ENCODE measurements around the gene SH3BP2.

Gene SH3BP2

GRCh38 chr4:2820216-2820982 lies 27.5 kb downstream of the SH3BP2 start:
- no peak for DNase-seq

GRCh38 chr4:2822461-2823300 lies 29.8 kb downstream of the SH3BP2 start:
- no peak for DNase-seq

- no peak for DNase-seq
Observed at GRCh38 chr4:2823301-2823670, 30.4 kb downstream of the SH3BP2 start.

- DNase-seq: no peak
Observed at GRCh38 chr4:2823671-2824328, 30.9 kb downstream of the SH3BP2 start.

- DNase-seq: no peak
Observed at GRCh38 chr4:2824329-2824835, 31.5 kb downstream of the SH3BP2 start.

- DNase-seq: no peak
Observed at GRCh38 chr4:2824836-2825381, 32.0 kb downstream of the SH3BP2 start.

- DNase-seq: no peak
Observed at GRCh38 chr4:2825740-2826139, 32.9 kb downstream of the SH3BP2 start.

- DNase-seq: no peak
Observed at GRCh38 chr4:2827071-2827873, 34.4 kb downstream of the SH3BP2 start.

- no peak for DNase-seq
Observed at GRCh38 chr4:2827874-2828751, 35.2 kb downstream of the SH3BP2 start.

GRCh38 chr4:2828758-2829181 lies 35.9 kb downstream of the SH3BP2 start:
- DNase-seq: no peak

GRCh38 chr4:2829321-2829932 lies 36.5 kb downstream of the SH3BP2 start:
- DNase-seq: no peak

- no peak for DNase-seq
Observed at GRCh38 chr4:2829933-2830451, 37.1 kb downstream of the SH3BP2 start.

GRCh38 chr4:2830632-2831610 lies 38.0 kb downstream of the SH3BP2 start:
- no peak for DNase-seq

GRCh38 chr4:2831611-2832308 lies 38.9 kb downstream of the SH3BP2 start:
- no peak for DNase-seq

- no peak for DNase-seq
Observed at GRCh38 chr4:2832309-2832980, 39.6 kb downstream of the SH3BP2 start.

GRCh38 chr4:2832981-2833670 lies 40.2 kb downstream of the SH3BP2 start:
- no peak for DNase-seq

GRCh38 chr4:2833671-2834000 lies 40.8 kb downstream of the SH3BP2 start:
- no peak for DNase-seq
